Natural killer cell treated with Interleukin-12 subunit alpha and Interleukin-12 subunit beta and Interleukin-15 and Interleukin-18, amount 100 ng/mL, for 72 hours (primary cell): ENCODE data around the gene WHRN. TPM values are rescaled to one million over a fixed set of nuclear protein-coding genes. Genes with fewer than 3 reads are reported as not detected.
A peak's percentile ranks its signal among the peaks of the same experiment; 100 is the strongest.

Experiments
- ATAC-seq, 2 donors: fragments of 150-1000 bp; cut with Tn5 transposase in 1 of 2; sonication (Bioruptor Pico), chemical (Tn5 transposase) in 1 of 2; 2 replicates each; pipeline ENCODE4 v1.10.0; 2021
- DNase-seq: peaks from one replicate; pipeline ENCODE4 v3.0.0; 2022; ENCODE audit warnings: low spot score
- H3K27ac Mint-ChIP-seq, 2 donors: 1 replicate in 1 of 2; 2 replicates in 1 of 2; pipeline ENCODE4 v1.8.0; 2022; ENCODE audit warnings: mixed read lengths in 2 of 2, mild to moderate bottlenecking in 1 of 2, moderate library complexity in 1 of 2
- H3K27me3 Mint-ChIP-seq, 2 donors: 1 replicate in 1 of 2; 2 replicates in 1 of 2; pipeline ENCODE4 v1.8.0; 2022; ENCODE audit warnings: mixed read lengths in 2 of 2
- H3K36me3 Mint-ChIP-seq: one replicate; pipeline ENCODE4 v1.8.0; 2022; ENCODE audit warnings: mixed read lengths
- H3K4me1 Mint-ChIP-seq, 2 donors: 1 replicate in 1 of 2; 2 replicates in 1 of 2; pipeline ENCODE4 v1.8.0; 2022; ENCODE audit warnings: low read depth in 2 of 2, mixed read lengths in 2 of 2, mild to moderate bottlenecking in 1 of 2
- H3K4me3 Mint-ChIP-seq: one replicate; pipeline ENCODE4 v1.8.0; 2022; ENCODE audit warnings: mixed read lengths
- H3K9me3 Mint-ChIP-seq: 2 replicates; pipeline ENCODE4 v1.8.0; 2022; ENCODE audit warnings: mixed read lengths
- total RNA-seq, 2 donors: library from RNA; stranded (reverse); gene quantifications; one replicate each; pipeline ENCODE4 v1.2.3, GENCODE V29; 2022

WHRN gene
- total RNA-seq, 2 donors from 2014 or later, result 1.1 to 2.4 TPM

DNA sequence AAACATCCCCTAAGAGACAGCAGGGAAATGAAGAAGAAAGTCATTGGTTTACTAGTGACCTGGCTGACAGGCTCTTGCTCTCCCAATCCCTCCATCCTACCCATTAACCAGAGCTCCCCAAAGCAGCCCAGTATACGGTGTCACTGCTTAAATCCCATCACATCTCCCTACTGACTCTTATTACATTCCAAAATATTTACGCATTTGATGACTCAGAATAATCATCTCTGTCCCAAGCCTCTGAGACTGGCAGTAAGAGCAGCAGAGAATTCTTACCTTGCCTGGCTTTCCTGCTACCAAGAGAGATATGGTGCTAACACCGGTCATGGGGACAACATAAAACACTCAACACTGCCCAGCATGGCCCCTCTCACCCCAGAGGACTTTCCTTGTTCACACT is 20.2 kb upstream of the WHRN start:
- H3K27me3 Mint-ChIP-seq, result peaks cover 14 to 45% of the 10 kb centered on the region in 2 donors
- H3K27ac Mint-ChIP-seq, result no peak overlapping the region
- ATAC-seq, result no peak
- H3K36me3 Mint-ChIP-seq, result no peaks in the 10 kb centered on the region
- no peak overlapping the region for H3K4me3 Mint-ChIP-seq
- H3K4me1 Mint-ChIP-seq, result no peaks in the 10 kb centered on the region
- DNase-seq, result no peak
- H3K9me3 Mint-ChIP-seq, result no peaks in the 10 kb centered on the region

- Mint-ChIP-seq H3K36me3 (no peaks in the 10 kb centered on the region), H3K9me3 (no peaks in the 10 kb centered on the region), H3K27ac (no peak overlapping the region), H3K27me3 (peaks cover 14 to 43% of the 10 kb centered on the region in 2 donors), H3K4me3 (no peak overlapping the region), H3K4me1 (no peaks in the 10 kb centered on the region)
- DNase-seq (no peak), ATAC-seq (no peak)
These were observed 19.0 kb upstream of the WHRN start for GRCh38 chr9:114524247-114524681.

- ATAC-seq (no peak), DNase-seq (no peak)
- Mint-ChIP-seq H3K9me3 (no peaks in the 10 kb centered on the region), H3K27ac (no peak overlapping the region), H3K36me3 (no peaks in the 10 kb centered on the region), H3K4me3 (no peak overlapping the region), H3K27me3 (peaks cover 8 to 36% of the 10 kb centered on the region in 2 donors), H3K4me1 (peaks cover 9 to 10% of the 10 kb centered on the region in 2 donors)
These were observed 17.6 kb upstream of the WHRN start for GRCh38 chr9:114522847-114523246.

DNA sequence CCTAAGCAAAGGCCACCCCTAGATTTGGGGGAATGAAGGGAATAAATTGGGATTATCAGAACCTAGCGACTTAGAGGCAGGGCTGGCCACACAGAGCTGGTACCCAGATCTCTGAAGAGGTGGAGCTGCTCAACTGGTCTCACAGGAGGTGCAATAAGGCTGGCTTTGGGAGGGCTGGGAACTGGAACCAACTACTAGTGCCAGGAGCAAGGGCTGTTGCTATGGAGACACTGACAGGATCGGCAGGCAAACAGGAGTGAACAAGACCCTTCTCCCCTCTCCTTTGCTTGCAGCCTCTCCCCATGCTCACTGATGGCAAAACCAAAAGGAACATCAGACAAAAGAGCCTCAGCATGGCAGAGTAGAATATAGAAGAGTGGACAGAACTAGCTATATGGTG is 17.0 kb upstream of the WHRN start:
- Mint-ChIP-seq H3K4me3 (no peak overlapping the region), H3K9me3 (no peaks in the 10 kb centered on the region), H3K27me3 (peaks cover 8 to 36% of the 10 kb centered on the region in 2 donors), H3K36me3 (no peaks in the 10 kb centered on the region), H3K27ac (no peak overlapping the region), H3K4me1 (peaks cover 9 to 14% of the 10 kb centered on the region in 2 donors)
- ATAC-seq (no peak), DNase-seq (no peak)

DNA sequence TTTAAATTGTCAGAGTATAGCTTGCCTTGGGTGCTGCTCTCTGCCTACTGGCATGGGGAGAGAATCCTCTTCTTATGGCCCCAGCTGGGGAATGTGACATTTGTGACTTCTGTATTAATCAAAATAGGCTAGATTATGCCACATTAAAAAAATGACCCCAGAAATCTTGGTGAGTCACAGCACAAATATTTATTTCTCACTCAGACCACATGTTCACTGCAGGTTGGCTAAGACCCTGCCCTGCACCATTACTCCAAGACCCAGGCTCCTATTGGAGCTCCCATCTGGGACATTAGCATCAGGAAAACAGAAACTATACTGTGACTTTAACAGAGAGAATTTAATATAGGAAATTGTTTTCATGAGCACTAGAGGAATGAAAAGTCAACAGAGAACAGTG is 16.6 kb upstream of the WHRN start:
- no peak overlapping the region for H3K4me3 Mint-ChIP-seq
- no peaks in the 10 kb centered on the region for H3K9me3 Mint-ChIP-seq
- DNase-seq (no peak), ATAC-seq (no peak)
- peaks cover 8 to 34% of the 10 kb centered on the region in 2 donors for H3K27me3 Mint-ChIP-seq
- H3K36me3 Mint-ChIP-seq, result no peaks in the 10 kb centered on the region
- no peak overlapping the region for H3K27ac Mint-ChIP-seq
- H3K4me1 Mint-ChIP-seq, result peaks cover 9 to 18% of the 10 kb centered on the region in 2 donors

DNA sequence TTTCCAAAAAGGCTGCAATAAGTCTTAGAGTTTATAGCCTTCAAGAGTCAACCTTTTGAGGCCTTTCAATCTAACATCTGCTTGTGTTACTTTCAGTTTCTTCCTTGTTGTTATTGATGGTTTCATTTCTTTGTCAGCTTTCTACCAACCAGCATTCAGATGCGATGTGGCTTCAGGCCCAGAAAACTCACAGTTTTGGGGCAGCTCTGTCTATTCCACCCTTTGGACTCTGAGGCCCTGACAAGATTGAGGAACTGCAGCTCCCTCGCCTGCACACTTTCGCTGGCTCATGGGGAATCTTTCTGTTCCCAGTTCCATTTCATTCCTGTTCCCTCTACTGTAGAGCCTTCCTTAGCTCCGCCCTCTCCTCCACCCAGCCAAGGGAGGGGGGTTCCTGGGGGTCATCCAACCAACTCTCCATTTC is 13.3 kb upstream of the WHRN start:
- DNase-seq (no peak), ATAC-seq (peak; percentile 67 to 78)
- Mint-ChIP-seq H3K4me3 (peak overlapping the region; percentile 56), H3K27me3 (peaks cover 1 to 4% of the 10 kb centered on the region in 2 donors), H3K36me3 (no peaks in the 10 kb centered on the region), H3K4me1 (peaks cover 15 to 27% of the 10 kb centered on the region in 2 donors), H3K9me3 (no peaks in the 10 kb centered on the region), H3K27ac (peak overlapping the region; percentile 65 to 80)

GRCh38 chr9:114518120-114518519 is 12.8 kb upstream of the WHRN start:
- Mint-ChIP-seq H3K36me3 (no peaks in the 10 kb centered on the region), H3K27me3 (no peaks in the 10 kb centered on the region), H3K9me3 (no peaks in the 10 kb centered on the region), H3K27ac (peak overlapping the region; percentile 65 to 80), H3K4me3 (peak overlapping the region; percentile 56), H3K4me1 (peaks cover 16 to 31% of the 10 kb centered on the region in 2 donors)
- ATAC-seq (no peak), DNase-seq (no peak)

DNA sequence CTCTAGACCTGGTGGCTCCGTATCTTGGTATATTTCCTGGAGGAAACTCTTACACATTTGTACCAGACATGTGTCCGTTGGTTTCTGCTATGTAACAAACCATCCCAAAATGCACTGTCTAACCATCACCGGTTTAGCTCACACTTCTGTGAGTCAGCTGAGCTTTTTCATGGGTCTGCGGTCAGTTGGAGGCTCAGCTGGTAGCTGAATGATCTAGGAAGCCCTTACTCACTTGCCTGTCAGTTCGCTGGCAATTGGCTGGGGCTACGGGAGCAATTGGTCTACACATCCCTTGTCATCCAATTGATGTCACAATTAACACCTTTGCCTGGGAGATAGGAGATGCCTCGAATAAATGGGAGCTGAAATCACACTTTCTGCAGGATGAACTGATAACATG is 11.6 kb upstream of the WHRN start:
- Mint-ChIP-seq H3K9me3 (no peaks in the 10 kb centered on the region), H3K4me3 (peak overlapping the region; percentile 3), H3K27ac (peak overlapping the region; percentile 38 to 51), H3K36me3 (no peaks in the 10 kb centered on the region), H3K27me3 (peaks cover under 1 to 5% of the 10 kb centered on the region in 2 donors), H3K4me1 (peaks cover 20 to 34% of the 10 kb centered on the region in 2 donors)
- ATAC-seq (peak; percentile 65 to 78), DNase-seq (no peak)

- no peak for ATAC-seq
These were observed 10.3 kb upstream of the WHRN start for GRCh38 chr9:114515528-114515927.

DNA sequence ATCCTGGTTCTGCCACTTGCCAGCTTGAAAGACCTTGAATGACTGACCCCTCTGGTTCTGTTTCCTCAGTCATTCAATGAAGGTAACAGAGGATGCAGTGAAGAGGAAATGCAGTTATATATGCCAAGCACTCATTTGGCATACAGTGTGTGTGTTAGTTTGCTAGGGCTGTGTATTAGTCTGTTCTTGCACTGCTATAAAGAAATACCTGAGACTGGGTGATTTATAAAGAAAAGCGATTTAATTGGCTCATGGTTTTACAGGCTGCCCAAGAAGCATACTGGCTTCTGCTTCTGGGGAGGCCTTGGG is 8.6 kb upstream of the WHRN start:
- H3K4me3 Mint-ChIP-seq, result no peak overlapping the region
- ATAC-seq (no peak), DNase-seq (no peak)
- H3K4me1 Mint-ChIP-seq, result peaks cover 20 to 34% of the 10 kb centered on the region in 2 donors
- peak overlapping the region in 1 of 2 donors; percentile 30 for H3K27ac Mint-ChIP-seq
- peaks cover 12 to 23% of the 10 kb centered on the region in 2 donors for H3K27me3 Mint-ChIP-seq
- no peaks in the 10 kb centered on the region for H3K36me3 Mint-ChIP-seq
- H3K9me3 Mint-ChIP-seq, result no peaks in the 10 kb centered on the region

More at GRCh38 chr9:114515528-114515927, 10.3 kb upstream of the WHRN start:
- DNase-seq, result no peak
- Mint-ChIP-seq H3K27me3 (peaks cover 4 to 8% of the 10 kb centered on the region in 2 donors), H3K4me1 (peaks cover 20 to 34% of the 10 kb centered on the region in 2 donors), H3K4me3 (no peak overlapping the region), H3K9me3 (no peaks in the 10 kb centered on the region), H3K36me3 (no peaks in the 10 kb centered on the region), H3K27ac (no peak overlapping the region)

- Mint-ChIP-seq H3K9me3 (no peaks in the 10 kb centered on the region), H3K4me3 (no peak overlapping the region), H3K27ac (peak overlapping the region in 1 of 2 donors; percentile 30), H3K36me3 (no peaks in the 10 kb centered on the region), H3K4me1 (peaks cover 14 to 28% of the 10 kb centered on the region in 2 donors), H3K27me3 (peaks cover 17 to 29% of the 10 kb centered on the region in 2 donors)
- DNase-seq (no peak), ATAC-seq (no peak)
These were observed 8.0 kb upstream of the WHRN start for GRCh38 chr9:114513055-114513958.

GRCh38 chr9:114511978-114512874 is 7.0 kb upstream of the WHRN start:
- no peak overlapping the region for H3K27ac Mint-ChIP-seq
- H3K4me1 Mint-ChIP-seq, result peaks cover 10 to 20% of the 10 kb centered on the region in 2 donors
- H3K27me3 Mint-ChIP-seq, result peaks cover 25 to 39% of the 10 kb centered on the region in 2 donors
- no peaks in the 10 kb centered on the region for H3K9me3 Mint-ChIP-seq
- ATAC-seq (no peak), DNase-seq (no peak)
- no peak overlapping the region for H3K4me3 Mint-ChIP-seq
- H3K36me3 Mint-ChIP-seq, result no peaks in the 10 kb centered on the region

GRCh38 chr9:114507726-114508125 is 2.5 kb upstream of the WHRN start:
- ATAC-seq (no peak), DNase-seq (no peak)
- no peak overlapping the region for H3K27ac Mint-ChIP-seq
- H3K4me3 Mint-ChIP-seq, result no peak overlapping the region
- peaks cover 31 to 49% of the 10 kb centered on the region in 2 donors for H3K27me3 Mint-ChIP-seq
- peaks cover 6 to 11% of the 10 kb centered on the region in 2 donors for H3K4me1 Mint-ChIP-seq
- H3K36me3 Mint-ChIP-seq, result no peaks in the 10 kb centered on the region
- no peaks in the 10 kb centered on the region for H3K9me3 Mint-ChIP-seq

GRCh38 chr9:114506082-114506390 is 763 bp upstream of the WHRN start:
- no peaks in the 10 kb centered on the region for H3K36me3 Mint-ChIP-seq
- peaks cover 27 to 41% of the 10 kb centered on the region in 2 donors for H3K27me3 Mint-ChIP-seq
- peaks cover 6 to 11% of the 10 kb centered on the region in 2 donors for H3K4me1 Mint-ChIP-seq
- DNase-seq (no peak), ATAC-seq (no peak)
- no peaks in the 10 kb centered on the region for H3K9me3 Mint-ChIP-seq
- peak overlapping the region; percentile 81 for H3K4me3 Mint-ChIP-seq
- peak overlapping the region in 1 of 2 donors; percentile 33 for H3K27ac Mint-ChIP-seq
